GM12872 (cell line): ENCODE results near the gene CBLN4.

Source experiments
- CTCF ChIP-seq: IDR thresholded peaks from 3 replicates; pipeline ENCODE4 v1.5.1; 2011; ENCODE audit warnings: low read depth, mild to moderate bottlenecking, low read length, moderate library complexity; ENCODE audit not compliant: insufficient read depth

Gene CBLN4

GRCh38 chr20:55977690-55978459, 27.4 kb downstream of the CBLN4 start:
- TF ChIP-seq CTCF, result no peak

GRCh38 chr20:55974491-55975202, 30.7 kb downstream of the CBLN4 start:
- TF ChIP-seq CTCF, result no peak

- no peak for TF ChIP-seq CTCF
These were observed 40.5 kb downstream of the CBLN4 start for GRCh38 chr20:55964790-55965189.

- no peak for TF ChIP-seq CTCF
These were observed 43.7 kb downstream of the CBLN4 start for GRCh38 chr20:55961376-55962330.

- TF ChIP-seq CTCF, result no peak
These were observed 52.1 kb downstream of the CBLN4 start for GRCh38 chr20:55953201-55953600.

GRCh38 chr20:55947701-55948100, 57.6 kb downstream of the CBLN4 start:
- no peak for TF ChIP-seq CTCF
